Endothelial cell of umbilical vein (primary cell): ENCODE data around the gene PKNOX2. TPM values are rescaled to one million over a fixed set of nuclear protein-coding genes. Genes with fewer than 3 reads are reported as not detected.

Experiments
- BruUV-seq: library from RNA; stranded (reverse); fragments of 400-500 nt; replicated peaks from 2 replicates; lab custom pipeline; 2021; lab: Mats Ljungman, UMichigan
- CTCF ChIA-PET: fragments of 300-600, 350-600 bp; sonication (Branson Sonifier 250); formaldehyde crosslinking; loops from one replicate; lab custom pipeline; 2021; ENCODE audit warnings: antibody characterized with exemption, inconsistent platforms; lab: Charles Lee
- POLR2A ChIA-PET: fragments of 300-600, 350-600 bp; sonication (Branson Sonifier 250); formaldehyde crosslinking; loops from one replicate; lab custom pipeline; 2021; ENCODE audit warnings: antibody characterized with exemption, inconsistent platforms; lab: Charles Lee
- DNase-seq: peaks from one replicate; pipeline ENCODE4 v3.0.0-alpha.2; 2011; ENCODE audit warnings: low read depth, low spot score
- FAIRE-seq: peaks from 2 replicates; lab custom pipeline; 2011; peaks lifted over from hg19 to GRCh38; lab: Jason Lieb, UNC
- H2AFZ ChIP-seq: 2 replicates; pipeline ENCODE4 v1.6.0; 2012; ENCODE audit warnings: low read depth, low read length, control low read depth, inconsistent platforms
- H3K27ac ChIP-seq: 2 replicates; pipeline ENCODE4 v1.5.1; 2011; ENCODE audit warnings: low read depth, mild to moderate bottlenecking, control low read depth, low read length, moderate library complexity; ENCODE audit not compliant: insufficient read depth
- H3K27me3 ChIP-seq, 2 experiments: 2 replicates each; pipeline versions ENCODE4 v1.6.0 to v1.6.1; 2011; ENCODE audit warnings: low read length in 2 of 2, mixed read lengths in 1 of 2; ENCODE audit not compliant: control insufficient read depth in 2 of 2, insufficient read depth in 2 of 2
- H3K36me3 ChIP-seq, 2 experiments: 2 replicates in 1 of 2; 3 replicates in 1 of 2; pipeline ENCODE4 v1.5.1; 2011; ENCODE audit warnings: low read length in 2 of 2, mild to moderate bottlenecking in 1 of 2, moderate library complexity in 1 of 2; ENCODE audit not compliant: control insufficient read depth in 2 of 2, insufficient read depth in 2 of 2; ENCODE audit errors: extremely low read depth in 1 of 2
- H3K4me1 ChIP-seq: 3 replicates; pipeline ENCODE4 v1.5.1; 2011; ENCODE audit warnings: mild to moderate bottlenecking, low read length; ENCODE audit not compliant: control insufficient read depth, insufficient read depth; ENCODE audit errors: extremely low read depth
- H3K4me2 ChIP-seq: 2 replicates; pipeline ENCODE4 v1.6.1; 2011; ENCODE audit warnings: low read length, control low read depth, mixed read lengths; ENCODE audit not compliant: insufficient read depth
- H3K4me3 ChIP-seq, 3 experiments: fragments of 200-600 bp in 1 of 3; sonication (generic), shearing (Covaris generic) in 1 of 3; replicated peaks in 1 of 3; 2 replicates each; pipeline ENCODE4 v1.5.1; 2011 to 2016; ENCODE audit warnings: control low read depth in 3 of 3, low read length in 3 of 3, mild to moderate bottlenecking in 2 of 3, inconsistent platforms in 1 of 3, low read depth in 1 of 3, moderate library complexity in 1 of 3; ENCODE audit not compliant: insufficient read depth in 1 of 3
- H3K79me2 ChIP-seq: 2 replicates; pipeline ENCODE4 v1.6.0; 2012; ENCODE audit warnings: low read length, inconsistent platforms; ENCODE audit not compliant: control insufficient read depth, insufficient read depth
- H3K9ac ChIP-seq: replicated peaks from 2 replicates; pipeline ENCODE3; 2011; ENCODE audit warnings: low read length, control low read depth; ENCODE audit not compliant: insufficient read depth; ENCODE audit errors: extremely low read depth
- H3K9me1 ChIP-seq: replicated peaks from 3 replicates; pipeline ENCODE4 v1.6.0; 2011; ENCODE audit warnings: mild to moderate bottlenecking, low read length; ENCODE audit not compliant: control insufficient read depth, insufficient read depth; ENCODE audit errors: extremely low read depth
- H3K9me3 ChIP-seq: replicated peaks from 2 replicates; pipeline ENCODE4 v1.5.1; 2012; ENCODE audit warnings: low read length, inconsistent platforms; ENCODE audit not compliant: control insufficient read depth, insufficient read depth
- H4K20me1 ChIP-seq: replicated peaks from 2 replicates; pipeline ENCODE3; 2011; ENCODE audit warnings: mild to moderate bottlenecking, low read length; ENCODE audit not compliant: control insufficient read depth, insufficient read depth; ENCODE audit errors: extremely low read depth
- EZH2 ChIP-seq: IDR thresholded peaks from 2 replicates; pipeline ENCODE4 v1.6.1; 2012; ENCODE audit warnings: borderline replicate concordance, low read depth, mild to moderate bottlenecking, moderate library complexity, low read length, inconsistent platforms; ENCODE audit not compliant: severe bottlenecking
- FOS ChIP-seq: IDR thresholded peaks from 2 replicates; pipeline ENCODE4 v1.6.1; 2011; ENCODE audit warnings: mild to moderate bottlenecking, low read length, moderate library complexity, borderline replicate concordance; ENCODE audit not compliant: insufficient read depth
- GATA2 ChIP-seq: IDR thresholded peaks from 2 replicates; pipeline ENCODE4 v1.7.0; 2011; ENCODE audit warnings: low read depth, mild to moderate bottlenecking, moderate library complexity, mixed read lengths, low read length; ENCODE audit not compliant: insufficient read length, insufficient read depth
- JUN ChIP-seq: IDR thresholded peaks from 2 replicates; pipeline ENCODE4 v1.6.1; 2011; ENCODE audit warnings: borderline replicate concordance, low read depth; ENCODE audit not compliant: insufficient read length, insufficient read depth
- MYC ChIP-seq: IDR thresholded peaks from one replicate; pipeline ENCODE4 v1.6.1; 2011; ENCODE audit warnings: mild to moderate bottlenecking, low read depth, low read length
- POLR2A ChIP-seq: IDR thresholded peaks from 2 replicates; pipeline ENCODE4 v1.6.1; 2012; ENCODE audit warnings: low read depth, mild to moderate bottlenecking, control low read depth, low read length
- POLR2AphosphoS5 ChIP-seq: IDR thresholded peaks from 2 replicates; pipeline ENCODE4 v1.6.1; 2012; ENCODE audit warnings: low read depth, mild to moderate bottlenecking, control low read depth, low read length, moderate library complexity; ENCODE audit not compliant: insufficient read depth
- dilution Hi-C: fragments of 300-500 bp; cut with MboI; formaldehyde crosslinking; loops from one replicate; pipeline ENCODE4 v1.15.0; 2019; ENCODE audit warnings: low sequenced_read_pairs; ENCODE audit not compliant: extremely low pct_ligation_motif_present
- intact Hi-C: fragments of 100-400 bp; cut with micrococcal nuclease; formaldehyde crosslinking; loops from one replicate; pipeline ENCODE4 v1.10.0; 2022
- polyA plus RNA-seq, 4 experiments: library from polyadenylated mRNA; depleted of rRNA in 3 of 4; stranded (reverse) in 3 of 4; unstranded in 1 of 4; fragments of >200 nt; gene quantifications; 2 replicates each; pipeline versions ENCODE4 v1.2.1 to v1.2.3, GENCODE V29; 2011 to 2012; ENCODE audit warnings: missing spikeins in 1 of 4
- total RNA-seq: library from RNA; stranded (reverse); gene quantifications from 2 replicates; pipeline ENCODE4 v1.2.3, GENCODE V29; 2021
- TF ChIP-seq, protein P1 (sequence below), 2 donors: IDR thresholded peaks; 1 replicate in 1 of 2; 2 replicates in 1 of 2; pipeline ENCODE4 v1.5.1; 2011; ENCODE audit warnings: low read length in 2 of 2, mild to moderate bottlenecking in 2 of 2, moderate library complexity in 2 of 2, control low read depth in 1 of 2, inconsistent platforms in 1 of 2, low read depth in 1 of 2; ENCODE audit not compliant: insufficient read depth in 1 of 2; ENCODE audit errors: extremely low read depth in 1 of 2
- TF ChIP-seq, protein P2 (sequence below): IDR thresholded peaks from 2 replicates; pipeline ENCODE4 v1.6.1; 2011; ENCODE audit not compliant: insufficient read depth, insufficient read length

PKNOX2 gene
- total and polyA plus RNA-seq, 2 donors (not counting 3 experiments of a cell fraction or from before 2014, with no cell fraction given) = 0.11 to 0.91 TPM

DNA sequence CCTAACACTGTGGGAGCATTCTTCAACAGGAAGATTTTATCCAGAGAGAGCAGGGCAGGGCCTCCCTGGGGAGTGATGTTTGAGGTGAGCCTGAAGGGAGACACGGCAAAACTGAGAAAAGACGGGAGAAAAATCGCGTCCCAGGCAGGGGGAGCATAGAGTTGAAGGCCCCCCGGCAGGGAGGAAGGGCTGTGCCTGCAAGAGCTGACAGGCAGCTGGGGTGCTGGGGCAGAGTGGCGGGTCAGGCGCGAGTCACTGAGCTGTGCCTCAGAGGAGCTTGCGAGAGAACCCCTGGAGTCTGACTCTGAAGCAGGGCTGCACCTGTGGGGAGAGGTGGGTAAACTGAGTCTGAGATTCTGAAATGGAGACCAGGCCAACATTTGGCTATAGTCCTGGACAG lies 14.8 kb downstream of the PKNOX2 start:
- intact Hi-C loops = no loop called here
- no TSS peak for BruUV-seq
- Histone ChIP-seq H3K79me2 (no peaks in the 10 kb centered on the region), H3K36me3 (no peaks in the 10 kb centered on the region), H3K9ac (no peak overlapping the region), H3K9me1 (no peaks in the 10 kb centered on the region), H3K27me3 (peaks cover 2 to 11% of the 10 kb centered on the region in 2 experiments), H2AFZ (no peak overlapping the region), H3K9me3 (no peaks in the 10 kb centered on the region), H3K4me3 (no peak overlapping the region), H3K4me1 (no peaks in the 10 kb centered on the region), H4K20me1 (no peaks in the 10 kb centered on the region), H3K27ac (no peak overlapping the region), H3K4me2 (no peak overlapping the region)
- TF ChIP-seq MYC = no peak
- TF ChIP-seq, protein P1, sequence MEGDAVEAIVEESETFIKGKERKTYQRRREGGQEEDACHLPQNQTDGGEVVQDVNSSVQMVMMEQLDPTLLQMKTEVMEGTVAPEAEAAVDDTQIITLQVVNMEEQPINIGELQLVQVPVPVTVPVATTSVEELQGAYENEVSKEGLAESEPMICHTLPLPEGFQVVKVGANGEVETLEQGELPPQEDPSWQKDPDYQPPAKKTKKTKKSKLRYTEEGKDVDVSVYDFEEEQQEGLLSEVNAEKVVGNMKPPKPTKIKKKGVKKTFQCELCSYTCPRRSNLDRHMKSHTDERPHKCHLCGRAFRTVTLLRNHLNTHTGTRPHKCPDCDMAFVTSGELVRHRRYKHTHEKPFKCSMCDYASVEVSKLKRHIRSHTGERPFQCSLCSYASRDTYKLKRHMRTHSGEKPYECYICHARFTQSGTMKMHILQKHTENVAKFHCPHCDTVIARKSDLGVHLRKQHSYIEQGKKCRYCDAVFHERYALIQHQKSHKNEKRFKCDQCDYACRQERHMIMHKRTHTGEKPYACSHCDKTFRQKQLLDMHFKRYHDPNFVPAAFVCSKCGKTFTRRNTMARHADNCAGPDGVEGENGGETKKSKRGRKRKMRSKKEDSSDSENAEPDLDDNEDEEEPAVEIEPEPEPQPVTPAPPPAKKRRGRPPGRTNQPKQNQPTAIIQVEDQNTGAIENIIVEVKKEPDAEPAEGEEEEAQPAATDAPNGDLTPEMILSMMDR (IDR thresholded peaks at IDR 0.05; ENCODE audit: extremely low read depth in 1 of 2, insufficient read depth in 1 of 2, low read depth in 1 of 2, low read length in 2 of 2) = no peak
- TF ChIP-seq POLR2AphosphoS5 = no peak
- TF ChIP-seq FOS = no peak
- TF ChIP-seq POLR2A = no peak
- TF ChIP-seq, protein P2, sequence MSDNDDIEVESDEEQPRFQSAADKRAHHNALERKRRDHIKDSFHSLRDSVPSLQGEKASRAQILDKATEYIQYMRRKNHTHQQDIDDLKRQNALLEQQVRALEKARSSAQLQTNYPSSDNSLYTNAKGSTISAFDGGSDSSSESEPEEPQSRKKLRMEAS = no peak
- TF ChIP-seq JUN = no peak
- no peak for TF ChIP-seq EZH2
- TF ChIP-seq GATA2 = no peak
- ChIA-PET CTCF (interaction anchor here (1.1 to 1.8 kb wide), 3 partner anchors 9 to 167 kb away, joined by 5 to 12 read pairs (median 5); no protein-coding TSS in a partner anchor), POLR2A (no interaction called here)
- DNase-seq = no peak
- dilution Hi-C loops = no loop called here
- FAIRE-seq = no peak
